HG02763 (cell line): ENCODE measurements around the gene ERI3.

Experiments
- ATAC-seq: cut with Tn5 transposase; IDR thresholded peaks from one replicate; pipeline ENCODE4 v1.9.1; 2021; ENCODE audit warnings: mild to moderate bottlenecking, moderate library complexity; ENCODE audit not compliant: unreplicated experiment

Gene ERI3

DNA sequence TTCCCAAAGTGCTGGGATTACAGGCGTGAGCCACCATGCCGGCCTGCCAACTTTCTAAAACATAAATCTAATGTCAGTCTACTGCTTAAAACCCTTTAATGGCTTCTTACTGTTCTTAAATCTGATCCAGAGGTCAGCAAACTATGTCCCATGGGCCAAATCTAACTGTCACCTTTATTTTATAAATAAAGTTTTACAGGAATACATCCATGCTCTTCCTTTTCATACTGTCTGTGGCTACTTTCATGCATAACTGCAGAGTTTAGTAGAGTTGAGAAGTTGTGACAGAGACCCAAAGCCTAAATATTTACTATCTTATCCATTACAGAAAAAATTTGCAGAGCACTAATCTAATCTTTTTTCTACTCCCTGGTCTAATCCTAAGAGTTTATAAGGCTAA, 3.8 kb downstream of the ERI3 start:
- no peak for ATAC-seq

DNA sequence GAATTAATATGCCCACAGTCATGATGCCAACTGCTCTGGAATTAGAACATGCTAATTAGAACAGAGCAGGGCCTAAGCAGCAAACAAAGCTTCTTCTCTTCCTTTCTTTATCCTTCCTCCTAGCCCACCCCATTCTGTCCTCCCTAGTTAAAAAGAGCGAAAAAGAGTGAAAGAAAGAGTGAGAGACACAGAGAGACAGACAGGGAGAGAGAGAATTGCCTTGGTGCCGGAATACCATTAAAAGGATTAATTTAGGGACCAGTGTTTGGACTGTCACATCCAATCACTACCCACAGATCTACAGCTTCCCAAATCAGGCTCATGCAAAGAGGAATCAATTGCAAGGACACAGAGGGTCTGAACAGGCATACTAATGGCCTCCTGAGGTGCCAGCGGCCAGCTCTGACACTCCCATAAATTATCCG, 7.0 kb downstream of the ERI3 start:
- no peak for ATAC-seq

DNA sequence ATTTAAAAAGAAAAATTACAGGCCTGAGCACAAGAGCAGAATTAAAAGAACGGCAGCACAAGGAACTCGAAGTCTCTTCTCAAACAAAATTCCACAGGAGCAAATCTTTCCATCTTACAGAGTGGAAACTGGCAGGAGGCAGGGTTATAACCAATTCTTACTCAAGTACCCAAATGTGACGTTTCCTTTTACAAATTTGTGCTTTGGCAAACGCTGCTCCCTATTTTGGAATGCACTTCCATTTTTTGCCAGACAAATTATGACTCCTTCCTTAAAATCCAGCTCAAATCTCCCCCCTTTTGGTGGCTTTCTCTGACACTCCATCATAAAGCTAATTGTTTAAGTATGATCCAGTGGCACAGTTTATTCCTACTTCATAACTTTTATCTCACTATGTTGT, 7.8 kb downstream of the ERI3 start:
- ATAC-seq, result no peak

DNA sequence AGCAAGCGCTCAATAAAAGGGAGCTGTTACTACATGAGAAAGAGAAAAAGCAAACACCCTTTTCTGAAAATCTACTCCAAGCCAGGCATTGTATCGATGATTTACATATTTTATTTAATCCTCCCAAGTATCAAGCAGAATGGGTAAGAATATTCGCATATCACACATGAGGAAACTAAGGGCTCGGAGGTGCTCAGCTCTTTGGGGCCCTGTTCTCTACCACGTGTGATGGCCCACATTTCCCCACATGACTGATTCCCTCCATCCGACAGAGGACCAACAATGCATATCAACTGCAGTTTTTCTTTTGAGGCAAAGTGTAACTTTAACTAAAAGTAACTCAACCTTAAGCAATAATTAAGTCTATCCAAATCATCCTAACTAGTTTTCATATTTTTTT, 8.2 kb downstream of the ERI3 start:
- no peak for ATAC-seq

DNA sequence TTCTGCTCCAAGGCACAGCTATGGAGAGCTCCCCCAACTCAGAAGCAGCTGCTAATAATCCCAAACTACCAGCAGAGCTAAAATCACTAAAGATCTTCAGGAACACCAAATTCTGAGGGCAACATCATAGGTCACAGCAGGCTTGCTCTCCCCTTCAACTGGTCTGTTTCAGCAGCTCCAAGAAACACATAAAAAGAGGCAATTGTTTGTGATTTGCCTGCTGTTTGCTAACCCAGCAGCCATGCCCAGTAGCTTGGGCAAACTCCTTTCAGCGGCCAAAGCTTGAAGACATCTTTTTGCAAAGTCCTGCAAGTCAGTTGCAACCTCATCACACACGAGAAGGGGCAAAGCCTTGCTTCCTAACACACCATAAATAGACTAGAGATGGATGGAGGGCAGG, 8.9 kb downstream of the ERI3 start:
- ATAC-seq, result no peak

DNA sequence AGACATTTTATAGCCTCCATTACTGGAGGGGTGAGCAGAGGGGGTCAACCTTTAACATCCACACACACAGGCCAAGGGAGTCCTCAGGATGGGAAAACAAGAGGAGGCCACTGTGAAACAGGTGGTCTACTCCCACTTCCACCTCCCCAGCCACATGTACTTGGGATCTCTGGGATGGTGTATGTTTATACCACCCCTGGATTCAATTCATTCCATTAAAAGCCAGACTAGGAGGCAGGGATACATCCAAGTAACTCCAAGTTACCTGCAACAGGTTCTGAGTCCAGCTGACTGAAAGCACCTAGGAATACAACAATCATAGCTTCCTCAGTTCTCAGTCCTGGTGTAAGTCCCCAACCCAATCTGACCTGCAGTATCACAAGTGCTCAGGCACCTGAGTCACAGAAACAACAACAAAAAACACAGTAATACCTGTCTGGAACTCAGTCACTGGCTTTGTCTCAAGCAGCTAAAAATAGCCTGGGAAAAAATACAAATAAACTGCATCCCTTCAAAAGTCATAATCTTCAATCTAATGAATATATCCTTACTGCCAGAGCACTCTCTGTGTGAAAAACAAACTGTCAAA, 9.8 kb downstream of the ERI3 start:
- ATAC-seq, result no peak

DNA sequence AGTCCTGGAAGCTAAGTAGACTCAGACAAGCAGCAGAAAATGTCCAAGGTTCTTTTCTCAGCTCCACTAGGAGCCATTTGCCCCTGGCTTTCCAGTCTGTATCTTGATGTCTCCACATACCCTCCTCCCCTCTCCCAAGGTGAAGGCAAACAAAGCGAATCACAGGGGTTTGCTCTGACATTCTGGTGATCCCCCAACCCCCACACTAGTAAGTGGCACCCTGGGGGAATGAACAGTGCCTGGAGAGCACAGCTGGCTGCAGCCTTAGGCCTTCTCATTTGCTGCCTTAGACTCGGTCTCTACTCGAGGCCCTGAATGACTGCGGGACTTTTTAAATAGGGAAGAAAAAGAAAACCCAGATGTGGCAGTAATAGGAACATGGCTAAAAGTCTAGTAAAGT, 15.3 kb downstream of the ERI3 start:
- ATAC-seq, result no peak

DNA sequence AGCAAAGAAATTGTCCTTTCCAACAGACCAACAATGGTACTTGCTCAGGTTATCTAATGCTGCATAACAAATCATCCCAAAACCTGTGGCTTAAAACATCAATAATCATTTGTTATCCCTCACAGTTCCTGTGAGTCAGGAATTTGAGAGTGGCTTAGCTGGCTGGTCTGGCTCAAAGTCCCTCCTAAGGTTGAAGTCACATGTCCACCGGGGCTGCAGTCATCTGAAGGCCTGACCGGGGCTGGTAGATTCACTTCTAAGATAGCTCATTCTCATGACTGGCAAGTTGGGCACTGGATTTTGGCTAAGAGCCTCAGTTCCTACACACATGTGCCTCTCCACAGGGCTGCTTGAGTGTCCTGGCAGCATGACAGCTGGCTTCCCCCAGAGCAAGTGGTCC, 16.9 kb downstream of the ERI3 start:
- ATAC-seq, result no peak

DNA sequence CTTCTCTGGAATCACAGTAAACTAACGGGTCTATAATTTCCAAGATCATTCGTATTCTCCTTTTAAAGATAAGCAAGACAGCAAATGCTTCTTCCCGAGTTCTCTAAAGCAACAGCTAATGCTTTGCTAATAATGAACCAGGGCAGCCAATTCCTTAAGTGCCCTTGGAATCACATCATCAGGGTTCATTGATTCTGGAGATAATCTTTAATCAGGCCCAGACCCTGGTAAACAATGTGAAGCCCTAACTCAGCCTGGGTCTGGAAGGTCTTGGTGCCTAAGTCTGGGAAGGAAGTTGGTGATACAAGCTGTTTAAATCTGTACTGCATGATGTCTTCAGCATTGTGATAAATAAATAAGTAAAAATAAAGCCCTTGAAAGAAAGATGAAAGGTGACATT, 18.4 kb downstream of the ERI3 start:
- no peak for ATAC-seq

DNA sequence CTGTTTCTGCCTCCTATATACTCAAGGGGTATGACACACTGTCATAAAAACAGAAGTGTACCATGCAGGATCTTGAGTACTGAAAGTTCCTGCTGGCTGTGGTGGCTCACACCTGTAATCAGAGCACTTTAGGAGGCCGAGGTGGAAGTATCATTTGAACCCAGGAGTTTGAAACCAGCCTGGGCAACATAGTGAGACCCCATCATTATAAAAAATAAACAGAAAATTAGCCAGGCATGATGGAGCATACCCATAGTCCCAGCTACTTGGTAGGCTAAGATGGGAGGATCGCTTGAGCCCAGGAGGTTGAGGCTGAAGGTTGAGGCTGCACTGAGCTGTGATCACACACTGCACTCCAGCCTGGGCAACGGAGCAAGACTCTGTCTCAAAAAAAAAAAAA, 20.1 kb downstream of the ERI3 start:
- no peak for ATAC-seq

DNA sequence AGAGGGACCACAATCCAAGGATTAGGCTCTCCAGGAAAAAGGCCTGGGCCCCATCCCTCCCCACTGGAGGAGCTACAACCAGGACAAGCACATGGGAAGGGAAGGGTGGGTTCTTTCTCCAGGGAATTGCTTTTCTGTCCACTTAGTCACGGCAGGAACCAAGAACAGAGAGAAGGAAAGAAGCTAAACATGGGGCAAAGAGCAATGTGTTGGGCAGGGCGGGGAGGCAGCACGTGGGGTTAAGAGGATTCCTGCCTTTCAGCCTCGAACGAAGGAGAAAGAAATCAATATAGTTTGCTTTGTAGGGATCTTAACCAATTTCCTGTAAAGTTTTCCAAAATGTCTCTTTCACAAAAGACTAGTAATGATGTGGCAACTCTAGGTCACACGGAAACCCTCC, 21.7 kb downstream of the ERI3 start:
- no peak for ATAC-seq

DNA sequence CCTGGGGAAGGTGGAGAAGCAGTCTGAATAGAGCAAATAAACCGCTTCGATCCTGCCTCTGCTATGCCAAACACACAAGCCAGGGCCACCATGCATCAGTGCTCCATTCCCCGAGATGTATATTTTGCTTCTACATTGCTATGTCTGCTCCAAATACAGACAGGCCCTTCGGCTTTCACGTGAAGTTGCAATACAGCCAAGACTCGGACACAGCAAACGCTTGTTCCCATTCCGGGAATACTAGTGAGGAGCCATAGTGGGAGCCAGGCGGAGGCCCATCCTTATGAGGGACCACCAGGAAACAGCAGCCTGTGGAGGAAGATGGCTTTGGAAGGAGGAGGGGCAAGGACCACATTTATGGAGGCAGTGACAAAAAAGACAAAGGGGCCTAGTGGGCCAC, 22.6 kb downstream of the ERI3 start:
- ATAC-seq, result no peak

DNA sequence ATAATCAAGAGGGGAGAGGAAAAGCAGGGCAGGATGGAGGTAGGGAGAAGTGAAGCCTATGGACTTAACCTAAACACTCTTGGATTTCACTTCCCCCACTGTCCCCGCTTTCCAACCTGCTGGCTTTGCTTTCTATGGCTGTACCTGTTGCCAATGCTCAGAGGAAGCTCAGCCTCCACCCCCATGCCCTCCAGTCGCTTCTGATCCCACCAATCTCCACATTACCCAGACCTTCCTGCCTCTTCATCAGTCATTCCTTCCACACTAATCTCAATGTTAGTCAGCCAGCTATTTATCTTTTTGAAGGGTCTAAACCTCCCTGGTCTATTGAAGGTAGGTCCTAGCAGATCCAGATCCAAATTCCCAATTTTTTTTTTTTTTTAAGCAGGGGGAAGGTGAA, 24.1 kb downstream of the ERI3 start:
- ATAC-seq, result no peak

DNA sequence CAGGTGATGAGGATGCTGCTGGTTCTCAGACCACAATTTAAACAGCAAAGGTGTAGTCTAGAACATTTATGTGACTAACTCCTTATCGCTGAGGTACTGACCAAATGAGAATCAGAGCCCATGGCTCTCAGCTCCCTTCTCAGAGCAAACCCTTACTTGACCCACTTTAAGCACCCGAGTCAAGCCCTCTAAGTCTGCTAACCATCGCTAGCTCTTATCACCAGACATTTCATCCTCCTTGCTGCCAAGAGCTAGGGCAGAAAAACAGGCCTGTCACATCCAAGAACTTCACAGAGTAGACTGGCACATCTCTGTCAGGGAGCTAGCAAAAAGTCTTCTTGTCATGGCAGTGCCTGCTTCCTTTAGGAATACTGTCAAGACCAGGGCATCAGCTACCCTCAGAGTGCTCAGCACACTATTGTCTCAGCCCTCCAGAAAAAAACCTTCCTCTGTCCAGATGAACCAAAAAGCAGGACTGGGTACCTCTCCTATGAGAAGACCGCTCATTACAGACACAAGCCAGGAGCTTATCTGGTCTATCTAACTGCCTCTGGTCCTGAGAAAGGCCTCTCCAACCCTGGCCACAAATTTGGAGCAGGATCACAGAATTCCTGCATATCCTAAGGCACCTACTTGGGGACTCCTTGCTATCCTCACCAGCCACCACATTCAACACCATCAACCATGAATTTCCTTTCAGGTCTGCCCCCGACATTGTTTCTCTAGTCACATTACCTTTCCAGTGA, 26.2 kb downstream of the ERI3 start:
- ATAC-seq, result no peak

DNA sequence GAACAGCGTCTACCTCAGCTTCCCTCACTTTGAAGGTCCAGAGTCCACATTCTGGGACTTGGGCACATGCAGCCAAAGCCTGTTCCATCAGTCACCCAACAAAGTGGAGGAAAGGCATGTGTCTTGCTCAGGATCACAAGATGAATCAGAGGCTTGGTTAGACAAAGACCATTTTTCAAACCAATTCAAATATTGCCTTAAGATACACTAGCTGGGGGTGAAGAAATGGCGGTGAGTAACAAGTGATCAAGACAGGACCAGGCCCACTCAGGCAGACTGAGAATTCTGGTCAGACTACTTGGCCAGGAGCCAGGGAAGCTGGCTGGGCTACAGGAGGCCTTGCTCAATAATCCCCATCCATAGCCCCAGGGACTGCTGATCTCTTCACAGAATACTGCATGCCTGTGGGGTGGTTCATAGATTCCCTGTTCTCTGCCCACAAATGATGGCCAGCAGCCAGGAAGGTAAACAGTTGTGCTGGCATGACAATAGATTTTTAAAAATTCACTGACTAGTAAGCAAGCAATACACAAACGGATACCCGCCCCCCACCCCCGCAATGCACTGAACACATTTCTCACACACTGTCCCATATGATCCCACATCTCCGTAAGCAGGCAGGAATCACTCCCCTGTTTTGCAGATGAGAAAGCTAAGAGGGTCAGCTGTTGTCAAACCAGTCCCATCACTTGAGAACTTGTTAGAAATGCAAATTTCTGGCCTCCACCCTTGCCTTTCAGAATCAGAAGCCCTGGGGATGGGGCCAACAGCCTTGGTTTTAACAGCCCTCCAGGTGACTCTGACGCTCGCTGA, 27.2 kb downstream of the ERI3 start:
- ATAC-seq, result no peak

DNA sequence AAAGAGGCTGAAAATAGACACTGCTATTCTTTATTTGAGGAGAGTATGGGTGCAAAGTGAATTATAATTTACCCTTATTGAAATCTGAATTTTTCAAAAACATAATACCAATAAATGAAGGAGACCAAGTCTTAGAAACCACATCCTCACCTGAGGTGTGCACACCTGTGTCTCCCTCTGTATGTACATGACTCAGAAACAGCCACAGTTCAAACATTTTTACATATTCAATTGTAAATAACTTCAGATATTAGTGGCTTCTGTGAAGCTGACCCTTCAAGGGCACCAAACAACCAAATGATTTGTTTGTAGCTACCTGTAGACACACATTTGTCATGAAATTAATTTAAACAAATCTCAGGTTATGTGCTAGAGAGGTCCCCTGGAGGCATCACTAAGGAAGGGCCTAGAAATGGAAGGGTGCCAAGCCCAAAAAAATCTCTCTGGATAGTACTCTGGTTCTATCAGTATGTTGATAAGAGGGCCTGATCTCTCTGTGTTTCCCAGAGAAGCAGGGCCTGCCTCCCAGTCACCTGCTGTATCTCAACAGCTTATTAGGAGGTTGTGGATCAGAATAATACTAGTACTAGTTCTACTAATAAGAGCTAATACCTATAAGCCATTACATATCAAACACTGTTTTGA, 28.1 kb downstream of the ERI3 start:
- no peak for ATAC-seq

DNA sequence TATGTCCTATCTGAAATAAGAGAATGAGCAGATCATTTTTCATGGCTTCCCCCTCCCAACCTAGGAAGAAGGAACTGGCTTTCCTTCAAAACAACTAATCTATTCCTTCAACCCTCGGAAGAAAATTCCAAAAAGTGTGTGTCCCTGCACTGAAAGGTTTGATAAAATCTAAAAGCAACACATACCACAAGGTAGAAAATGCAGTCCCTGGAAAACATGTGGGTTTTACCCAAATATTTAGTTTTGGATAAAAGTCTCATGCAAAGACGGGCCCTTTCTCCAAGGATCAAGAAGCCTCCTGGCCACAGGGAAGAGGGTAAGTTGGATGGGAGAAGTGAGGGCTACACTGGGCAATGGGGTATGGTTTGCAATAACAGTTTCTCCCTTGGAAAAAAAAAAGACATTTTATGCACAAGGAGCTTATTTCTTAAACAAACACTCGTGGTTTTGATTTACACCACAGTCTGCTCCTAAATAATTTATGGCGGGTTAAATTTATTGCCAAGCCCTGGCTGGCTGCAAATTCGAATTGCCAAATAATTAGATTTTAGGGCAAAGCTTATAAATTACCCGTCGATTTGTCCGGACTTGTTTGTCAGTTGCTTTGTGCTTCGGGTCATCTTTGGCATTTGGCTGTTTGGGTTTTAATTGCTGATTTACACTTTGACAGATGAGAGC, 28.9 kb downstream of the ERI3 start:
- no peak for ATAC-seq

DNA sequence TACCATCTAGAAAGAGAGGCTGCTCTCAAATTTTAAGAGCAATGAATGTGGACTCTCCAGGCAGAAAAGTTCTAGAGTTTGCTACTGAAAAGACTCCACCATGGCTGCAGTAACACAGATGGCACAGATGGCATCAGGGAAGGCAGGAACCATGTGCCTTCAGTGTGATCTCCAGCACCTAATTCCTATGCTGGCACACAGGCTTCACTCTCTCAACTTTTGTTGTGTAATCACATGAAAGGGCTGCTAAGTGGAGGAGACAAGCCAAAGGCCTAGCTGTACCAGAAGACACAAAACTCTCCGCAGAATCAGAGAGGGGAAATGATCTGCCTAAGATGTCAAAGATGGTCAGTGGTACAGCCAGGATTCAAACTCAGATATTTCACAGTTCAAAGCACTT, 31.1 kb downstream of the ERI3 start:
- no peak for ATAC-seq

DNA sequence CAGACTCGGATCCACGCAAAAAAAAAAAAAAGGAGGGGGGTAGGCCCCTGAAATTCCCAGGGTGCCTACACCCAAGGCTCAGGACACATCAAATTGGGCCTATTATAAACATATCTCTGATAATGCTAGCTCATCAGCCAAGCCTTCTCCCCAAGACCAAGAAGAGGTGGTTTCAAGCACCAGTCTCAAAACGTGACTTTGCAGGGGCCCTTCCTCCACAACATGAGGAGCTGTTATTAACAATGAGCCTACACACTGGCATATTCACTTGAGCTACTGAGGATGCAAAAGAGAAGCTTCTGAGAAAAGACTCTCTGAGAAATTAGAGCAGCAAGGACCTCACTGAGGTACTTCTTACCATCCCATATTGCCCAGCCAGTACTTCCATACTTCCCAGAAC, 32.7 kb downstream of the ERI3 start:
- ATAC-seq, result no peak

DNA sequence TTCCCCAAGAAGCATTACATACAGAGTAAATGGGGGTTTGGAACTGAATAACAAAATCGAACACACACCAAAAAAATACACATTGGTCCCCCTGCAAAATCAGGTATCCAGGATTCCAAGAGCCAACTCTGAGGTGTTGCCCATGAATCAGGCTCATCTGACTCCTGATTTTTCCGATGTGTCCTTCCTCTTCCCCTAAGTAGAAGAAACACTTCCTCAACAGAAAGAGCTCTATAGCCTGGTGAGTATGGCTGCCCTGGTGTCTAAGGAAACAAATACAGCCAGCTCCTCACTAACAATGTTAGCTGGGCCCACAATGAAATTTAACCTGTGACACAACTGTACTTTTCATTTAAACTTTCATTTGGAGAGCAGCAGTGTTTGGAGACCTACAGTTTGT, 33.6 kb downstream of the ERI3 start:
- ATAC-seq, result no peak
